A549 (cell line): Measurements from ENCODE around the gene SEMA6C.

Source experiments
- CEBPB ChIP-seq, 2 experiments: fragments of >200 bp in 1 of 2; sonication (Bioruptor Twin) in 1 of 2; formaldehyde crosslinking in 1 of 2; IDR thresholded peaks; 2 replicates each; pipeline ENCODE4 v1.6.1; 2012 to 2016
- CHD2 ChIP-seq: fragments of 150-350 bp; IDR thresholded peaks from 2 replicates; pipeline ENCODE4 v1.6.1; 2014; ENCODE audit warnings: low read length; ENCODE audit not compliant: partially characterized antibody
- ELK1 ChIP-seq: fragments of 150-350 bp; IDR thresholded peaks from 2 replicates; pipeline ENCODE4 v1.6.1; 2014; ENCODE audit warnings: low read depth, mild to moderate bottlenecking, low read length
- ESRRA ChIP-seq: fragments of 150-350 bp; IDR thresholded peaks from 2 replicates; pipeline ENCODE4 v1.6.1; 2014; ENCODE audit warnings: mild to moderate bottlenecking, low read length, borderline replicate concordance
- GATA3 ChIP-seq: IDR thresholded peaks from 2 replicates; pipeline ENCODE4 v1.6.1; 2012; ENCODE audit warnings: borderline replicate concordance
- HMGXB4 ChIP-seq: fragments of 250-450 bp; sonication (Bioruptor Pico); IDR thresholded peaks from 2 replicates; pipeline ENCODE4 v1.5.0; 2021; ENCODE audit warnings: mild to moderate bottlenecking, moderate library complexity, borderline replicate concordance
- MAX ChIP-seq: IDR thresholded peaks from 2 replicates; pipeline ENCODE4 v1.6.1; 2012
- MAZ ChIP-seq: fragments of 150-350 bp; IDR thresholded peaks from 2 replicates; pipeline ENCODE4 v1.6.1; 2014; ENCODE audit warnings: antibody characterized with exemption, low read depth, low read length, borderline replicate concordance
- PHF8 ChIP-seq: fragments of 200-600 bp; sonication (generic); IDR thresholded peaks from 2 replicates; pipeline ENCODE4 v1.6.1; 2016; ENCODE audit warnings: low read depth, mild to moderate bottlenecking, antibody characterized with exemption, moderate library complexity, borderline replicate concordance
- POLR2A ChIP-seq: IDR thresholded peaks from 2 replicates; pipeline ENCODE4 v1.6.1; 2012; ENCODE audit warnings: mild to moderate bottlenecking, low read length
- RAD21 ChIP-seq, 2 experiments: fragments of >200 bp in 1 of 2; sonication (Bioruptor Twin) in 1 of 2; formaldehyde crosslinking in 1 of 2; IDR thresholded peaks in 1 of 2; conservative IDR thresholded peaks in 1 of 2; 2 replicates in 1 of 2; 3 replicates in 1 of 2; pipeline ENCODE4 v1.6.1; 2012 to 2018; ENCODE audit warnings: inconsistent platforms in 1 of 2
- RFX5 ChIP-seq: fragments of 450-650 bp; IDR thresholded peaks from 2 replicates; pipeline ENCODE4 v1.7.1; 2014; ENCODE audit warnings: antibody characterized with exemption, mild to moderate bottlenecking, moderate library complexity
- TF ChIP-seq, protein P1 (sequence below): fragments of 450-650 bp; IDR thresholded peaks from 2 replicates; pipeline ENCODE4 v1.6.1; 2014; ENCODE audit warnings: antibody characterized with exemption
- TF ChIP-seq, protein P2 (sequence below): fragments of >200 bp; sonication (Bioruptor Twin); formaldehyde crosslinking; IDR thresholded peaks from 3 replicates; pipeline ENCODE4 v1.5.1; 2016

DNA sequence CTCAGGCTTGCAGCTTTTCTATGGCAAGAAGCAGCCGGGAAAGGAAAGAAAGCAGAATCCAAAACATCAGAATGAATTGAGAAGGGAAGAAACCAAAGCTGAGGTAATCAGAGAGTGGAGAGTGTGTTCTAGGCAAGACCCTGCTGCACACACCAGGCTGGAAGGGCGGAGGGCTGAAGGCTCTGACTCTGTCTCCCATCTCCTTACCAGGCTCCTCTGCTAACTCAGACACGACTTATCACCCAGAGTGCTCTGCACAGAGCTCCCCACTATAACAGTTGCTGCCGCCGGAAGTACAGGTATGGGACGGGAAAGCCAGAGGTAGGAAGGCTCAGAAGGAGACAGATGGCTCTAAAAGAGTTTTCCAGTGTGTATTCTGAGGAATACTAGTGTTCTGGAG lies 20.7 kb upstream of the SEMA6C start:
- TF ChIP-seq POLR2A (no peak), ESRRA (no peak), RAD21 (conservative IDR thresholded peaks at IDR 0.05 in 1 of 2, IDR thresholded peaks at IDR 0.05 in 1 of 2) (no peak), CEBPB (IDR thresholded peaks at IDR 0.05) (no peak), GATA3 (no peak), CHD2 (no peak), ELK1 (no peak), PHF8 (no peak), MAZ (no peak), HMGXB4 (CRISPR knock-in tag) (no peak), MAX (no peak), RFX5 (no peak)
- TF ChIP-seq, protein P1, sequence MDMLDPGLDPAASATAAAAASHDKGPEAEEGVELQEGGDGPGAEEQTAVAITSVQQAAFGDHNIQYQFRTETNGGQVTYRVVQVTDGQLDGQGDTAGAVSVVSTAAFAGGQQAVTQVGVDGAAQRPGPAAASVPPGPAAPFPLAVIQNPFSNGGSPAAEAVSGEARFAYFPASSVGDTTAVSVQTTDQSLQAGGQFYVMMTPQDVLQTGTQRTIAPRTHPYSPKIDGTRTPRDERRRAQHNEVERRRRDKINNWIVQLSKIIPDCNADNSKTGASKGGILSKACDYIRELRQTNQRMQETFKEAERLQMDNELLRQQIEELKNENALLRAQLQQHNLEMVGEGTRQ: no peak
- TF ChIP-seq, protein P2, sequence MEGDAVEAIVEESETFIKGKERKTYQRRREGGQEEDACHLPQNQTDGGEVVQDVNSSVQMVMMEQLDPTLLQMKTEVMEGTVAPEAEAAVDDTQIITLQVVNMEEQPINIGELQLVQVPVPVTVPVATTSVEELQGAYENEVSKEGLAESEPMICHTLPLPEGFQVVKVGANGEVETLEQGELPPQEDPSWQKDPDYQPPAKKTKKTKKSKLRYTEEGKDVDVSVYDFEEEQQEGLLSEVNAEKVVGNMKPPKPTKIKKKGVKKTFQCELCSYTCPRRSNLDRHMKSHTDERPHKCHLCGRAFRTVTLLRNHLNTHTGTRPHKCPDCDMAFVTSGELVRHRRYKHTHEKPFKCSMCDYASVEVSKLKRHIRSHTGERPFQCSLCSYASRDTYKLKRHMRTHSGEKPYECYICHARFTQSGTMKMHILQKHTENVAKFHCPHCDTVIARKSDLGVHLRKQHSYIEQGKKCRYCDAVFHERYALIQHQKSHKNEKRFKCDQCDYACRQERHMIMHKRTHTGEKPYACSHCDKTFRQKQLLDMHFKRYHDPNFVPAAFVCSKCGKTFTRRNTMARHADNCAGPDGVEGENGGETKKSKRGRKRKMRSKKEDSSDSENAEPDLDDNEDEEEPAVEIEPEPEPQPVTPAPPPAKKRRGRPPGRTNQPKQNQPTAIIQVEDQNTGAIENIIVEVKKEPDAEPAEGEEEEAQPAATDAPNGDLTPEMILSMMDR: no peak
